Fibroblast of lung (primary cell): ENCODE measurements around the gene CLN5.

Source experiments
- CTCF ChIP-seq, 2 donors: IDR thresholded peaks in 1 of 2; conservative IDR thresholded peaks in 1 of 2; 1 replicate in 1 of 2; 2 replicates in 1 of 2; pipeline ENCODE4 v1.5.1; 2011 to 2012; ENCODE audit warnings: low read length in 2 of 2, control low read depth in 1 of 2, inconsistent platforms in 1 of 2, low read depth in 1 of 2, mild to moderate bottlenecking in 1 of 2
- EZH2 ChIP-seq: IDR thresholded peaks from 2 replicates; pipeline ENCODE4 v1.5.1; 2012; ENCODE audit warnings: low read length, control low read depth, mild to moderate bottlenecking; ENCODE audit errors: missing control alignments

- TF ChIP-seq EZH2 (no peak), CTCF (conservative IDR thresholded peaks at IDR 0.05 in 1 of 2, IDR thresholded peaks at IDR 0.05 in 1 of 2; ENCODE audit: low read depth in 1 of 2, low read length in 2 of 2) (no peak)
Observed at GRCh38 chr13:76973920-76974617, 17.8 kb upstream of the CLN5 start.
